ENCODE results near the gene TDRD12. TPM values are rescaled to one million over a fixed set of nuclear protein-coding genes. Genes with fewer than 3 reads are reported as not detected.

TDRD12 gene
- total RNA-seq, 1 donor, result 0.36 TPM

- H3K27me3 ChIP-seq (ENCODE audit: insufficient read depth, low read length), result no peaks in the 10 kb centered on the region
- no peaks in the 10 kb centered on the region for H4K20me1 ChIP-seq (ENCODE audit: insufficient read depth, low read length)
- DNase-seq (ENCODE audit: insufficient read length, low spot score, missing footprints), result no peak
- no peak overlapping the region for H3K4me2 ChIP-seq (ENCODE audit: insufficient read depth, low read length)
- no peaks in the 10 kb centered on the region for H3K36me3 ChIP-seq (ENCODE audit: insufficient read depth, low read length)
- H3K9me3 ChIP-seq (ENCODE audit: low read depth, low read length), result no peaks in the 10 kb centered on the region
- no peak overlapping the region for H3K27ac ChIP-seq (ENCODE audit: low read depth, low read length)
- no peaks in the 10 kb centered on the region for H3K4me1 ChIP-seq (ENCODE audit: insufficient read depth, low read length)
- TF ChIP-seq CTCF (IDR thresholded peaks at IDR 0.05; ENCODE audit: extremely low read depth, low read depth, low read length), result no peak
- H2AFZ ChIP-seq (ENCODE audit: low read length), result no peak overlapping the region
- no peak overlapping the region for H3K4me3 ChIP-seq (ENCODE audit: insufficient read depth, low read length)
- no peaks in the 10 kb centered on the region for H3K79me2 ChIP-seq (ENCODE audit: insufficient read depth, low read length)
Observed at GRCh38 chr19:32767951-32768679, 48.5 kb downstream of the TDRD12 start.

- Histone ChIP-seq H3K4me1 (ENCODE audit: insufficient read depth, low read length) (no peaks in the 10 kb centered on the region), H3K27me3 (ENCODE audit: insufficient read depth, low read length) (no peaks in the 10 kb centered on the region), H3K27ac (ENCODE audit: low read depth, low read length) (no peak overlapping the region), H2AFZ (ENCODE audit: low read length) (no peak overlapping the region), H3K36me3 (ENCODE audit: insufficient read depth, low read length) (no peaks in the 10 kb centered on the region), H3K4me3 (ENCODE audit: insufficient read depth, low read length) (no peak overlapping the region), H3K4me2 (ENCODE audit: insufficient read depth, low read length) (no peak overlapping the region), H3K9me3 (ENCODE audit: low read depth, low read length) (no peaks in the 10 kb centered on the region), H3K79me2 (ENCODE audit: insufficient read depth, low read length) (no peaks in the 10 kb centered on the region), H4K20me1 (ENCODE audit: insufficient read depth, low read length) (no peaks in the 10 kb centered on the region)
- no peak for DNase-seq (ENCODE audit: insufficient read length, low spot score, missing footprints)
- no peak for TF ChIP-seq CTCF (IDR thresholded peaks at IDR 0.05; ENCODE audit: extremely low read depth, low read depth, low read length)
Observed at GRCh38 chr19:32771596-32771995, 52.0 kb downstream of the TDRD12 start.

GRCh38 chr19:32773126-32773525 is 53.6 kb downstream of the TDRD12 start:
- H3K4me3 ChIP-seq (ENCODE audit: insufficient read depth, low read length), result no peak overlapping the region
- TF ChIP-seq CTCF (IDR thresholded peaks at IDR 0.05; ENCODE audit: extremely low read depth, low read depth, low read length), result no peak
- no peaks in the 10 kb centered on the region for H3K27me3 ChIP-seq (ENCODE audit: insufficient read depth, low read length)
- H3K36me3 ChIP-seq (ENCODE audit: insufficient read depth, low read length), result no peaks in the 10 kb centered on the region
- H3K9me3 ChIP-seq (ENCODE audit: low read depth, low read length), result no peaks in the 10 kb centered on the region
- no peaks in the 10 kb centered on the region for H3K4me1 ChIP-seq (ENCODE audit: insufficient read depth, low read length)
- no peaks in the 10 kb centered on the region for H3K79me2 ChIP-seq (ENCODE audit: insufficient read depth, low read length)
- DNase-seq (ENCODE audit: insufficient read length, low spot score, missing footprints), result no peak
- no peaks in the 10 kb centered on the region for H4K20me1 ChIP-seq (ENCODE audit: insufficient read depth, low read length)
- H2AFZ ChIP-seq (ENCODE audit: low read length), result no peak overlapping the region
- H3K27ac ChIP-seq (ENCODE audit: low read depth, low read length), result no peak overlapping the region
- H3K4me2 ChIP-seq (ENCODE audit: insufficient read depth, low read length), result no peak overlapping the region

GRCh38 chr19:32779082-32779481 is 59.5 kb downstream of the TDRD12 start:
- no peaks in the 10 kb centered on the region for H3K9me3 ChIP-seq (ENCODE audit: low read depth, low read length)
- no peak for TF ChIP-seq CTCF (IDR thresholded peaks at IDR 0.05; ENCODE audit: extremely low read depth, low read depth, low read length)
- no peaks in the 10 kb centered on the region for H3K27me3 ChIP-seq (ENCODE audit: insufficient read depth, low read length)
- no peaks in the 10 kb centered on the region for H3K4me1 ChIP-seq (ENCODE audit: insufficient read depth, low read length)
- no peak overlapping the region for H3K4me2 ChIP-seq (ENCODE audit: insufficient read depth, low read length)
- H3K27ac ChIP-seq (ENCODE audit: low read depth, low read length), result no peak overlapping the region
- no peaks in the 10 kb centered on the region for H3K36me3 ChIP-seq (ENCODE audit: insufficient read depth, low read length)
- no peaks in the 10 kb centered on the region for H3K79me2 ChIP-seq (ENCODE audit: insufficient read depth, low read length)
- H2AFZ ChIP-seq (ENCODE audit: low read length), result no peak overlapping the region
- no peak for DNase-seq (ENCODE audit: insufficient read length, low spot score, missing footprints)
- H3K4me3 ChIP-seq (ENCODE audit: insufficient read depth, low read length), result no peak overlapping the region
- H4K20me1 ChIP-seq (ENCODE audit: insufficient read depth, low read length), result no peaks in the 10 kb centered on the region

All from osteoblast (primary cell).